B cell (primary cell): Measurements from ENCODE around the gene HOXC9. TPM values are rescaled to one million over a fixed set of nuclear protein-coding genes. Genes with fewer than 3 reads are reported as not detected.
A peak's percentile ranks its signal among the peaks of the same experiment; 100 is the strongest.

Experiments used
- ATAC-seq: fragments of 200-7000 bp; cut with Tn5 transposase; one replicate; pipeline ENCODE4 v1.10.0; 2021; ENCODE audit warnings: low read depth, mild to moderate bottlenecking, moderate number of reproducible peaks, moderate library complexity
- CTCF ChIA-PET: fragments of 350-600 bp; sonication (Branson Sonifier 250); formaldehyde crosslinking; loops from one replicate; lab custom pipeline; 2021; ENCODE audit warnings: antibody characterized with exemption, inconsistent platforms; lab: Charles Lee
- POLR2A ChIA-PET: fragments of 350-600 bp; sonication (Branson Sonifier 250); formaldehyde crosslinking; loops from one replicate; lab custom pipeline; 2021; ENCODE audit warnings: antibody characterized with exemption; lab: Charles Lee
- DNase-seq: peaks from one replicate; pipeline ENCODE4 v3.0.0; 2013
- H2AFZ ChIP-seq: 2 replicates; pipeline ENCODE4 v1.6.1; 2012; ENCODE audit warnings: mild to moderate bottlenecking, low read depth, low read length; ENCODE audit not compliant: insufficient read depth, poor library complexity, severe bottlenecking
- H3K27ac ChIP-seq, 2 donors: 1 replicate in 1 of 2; 2 replicates in 1 of 2; pipeline ENCODE4 v1.5.1; 2012 to 2013; ENCODE audit warnings: low read length in 2 of 2, mild to moderate bottlenecking in 2 of 2, moderate library complexity in 1 of 2
- H3K27me3 ChIP-seq, 4 experiments: fragments of 200-600 bp in 1 of 4; sonication (generic) in 1 of 4; replicated peaks in 1 of 4; 1 replicate in 2 of 4; 2 replicates in 2 of 4; pipeline versions ENCODE4 v1.6.1 to v1.7.0; 2013 to 2016; ENCODE audit warnings: low read length in 3 of 4, mild to moderate bottlenecking in 2 of 4, mixed read lengths in 1 of 4, moderate library complexity in 1 of 4; ENCODE audit not compliant: insufficient read depth in 4 of 4, control insufficient read depth in 3 of 4; ENCODE audit errors: control extremely low read depth in 1 of 4
- H3K36me3 ChIP-seq, 2 experiments: replicated peaks in 1 of 2; 1 replicate in 1 of 2; 2 replicates in 1 of 2; pipeline versions ENCODE4 v1.6.1 to v1.7.1; 2013; ENCODE audit warnings: low read length in 1 of 2; ENCODE audit not compliant: insufficient read depth in 2 of 2, control insufficient read depth in 1 of 2; ENCODE audit errors: control extremely low read depth in 1 of 2, extremely low read depth in 1 of 2
- H3K4me1 ChIP-seq, 2 donors: fragments of 200-600 bp in 1 of 2; sonication (generic) in 1 of 2; 1 replicate in 1 of 2; 2 replicates in 1 of 2; pipeline versions ENCODE4 v1.5.1 to v1.6.1; 2013 to 2017; ENCODE audit warnings: low read length in 2 of 2; ENCODE audit not compliant: control insufficient read depth in 2 of 2, insufficient read depth in 2 of 2
- H3K4me2 ChIP-seq: replicated peaks from 2 replicates; pipeline ENCODE3; 2012; ENCODE audit warnings: mild to moderate bottlenecking, low read depth, low read length; ENCODE audit not compliant: poor library complexity, severe bottlenecking
- H3K4me3 ChIP-seq, 5 experiments: fragments of 200-600 bp in 1 of 5; sonication (generic) in 1 of 5; 1 replicate in 3 of 5; 2 replicates in 2 of 5; pipeline versions ENCODE4 v1.5.1 to v1.7.0; 2011 to 2016; ENCODE audit warnings: low read length in 4 of 5, mild to moderate bottlenecking in 4 of 5, low read depth in 2 of 5, control low read depth in 1 of 5, moderate library complexity in 1 of 5; ENCODE audit not compliant: insufficient read depth in 1 of 5; ENCODE audit errors: control extremely low read depth in 1 of 5, extremely low read depth in 1 of 5
- H3K79me2 ChIP-seq: fragments of 200-600 bp; sonication (generic); one replicate; pipeline ENCODE4 v1.6.0; 2016; ENCODE audit warnings: low read length; ENCODE audit not compliant: control insufficient read depth, insufficient read depth
- H3K9ac ChIP-seq: fragments of 200-600 bp; sonication (generic); 2 replicates; pipeline ENCODE4 v1.6.1; 2017; ENCODE audit warnings: mild to moderate bottlenecking, low read length, moderate library complexity
- H3K9me3 ChIP-seq, 3 donors: one replicate each; pipeline versions ENCODE4 v1.6.1 to v1.7.1; 2013; ENCODE audit warnings: low read length in 2 of 3; ENCODE audit not compliant: control insufficient read depth in 2 of 3, insufficient read depth in 1 of 3; ENCODE audit errors: control extremely low read depth in 1 of 3
- H4K20me1 ChIP-seq: 2 replicates; pipeline ENCODE4 v1.6.0; 2012; ENCODE audit warnings: mild to moderate bottlenecking, low read length; ENCODE audit not compliant: insufficient read depth, control insufficient read depth, poor library complexity, severe bottlenecking
- H3K27ac Mint-ChIP-seq: one replicate; pipeline ENCODE4 v1.8.0; 2021; ENCODE audit warnings: mixed read lengths
- H3K27me3 Mint-ChIP-seq: one replicate; pipeline ENCODE4 v1.8.0; 2021; ENCODE audit warnings: mixed read lengths
- H3K4me1 Mint-ChIP-seq: one replicate; pipeline ENCODE4 v1.8.0; 2021; ENCODE audit warnings: mixed read lengths
- H3K4me3 Mint-ChIP-seq: one replicate; pipeline ENCODE4 v1.8.0; 2021; ENCODE audit warnings: mixed read lengths
- H3K9me3 Mint-ChIP-seq: one replicate; pipeline ENCODE4 v1.8.0; 2022; ENCODE audit warnings: mixed read lengths; ENCODE audit not compliant: insufficient read depth
- EZH2 ChIP-seq: IDR thresholded peaks from 2 replicates; pipeline ENCODE4 v1.6.1; 2012; ENCODE audit warnings: borderline replicate concordance, low read depth, mild to moderate bottlenecking, moderate library complexity, low read length; ENCODE audit not compliant: insufficient read depth, poor library complexity, severe bottlenecking
- WGBS: methylation state at CpG from one replicate; pipeline ENCODE4 v1.1.5; 2013; ENCODE audit warnings: missing lambda C conversion rate; ENCODE audit not compliant: insufficient coverage; 5-methylcytosine and 5-hydroxymethylcytosine counted together
- intact Hi-C: fragments of 100-400 bp; cut with micrococcal nuclease; formaldehyde crosslinking; loops from one replicate; pipeline ENCODE4 v1.10.0; 2022
- polyA plus RNA-seq: library from polyadenylated mRNA; depleted of rRNA; stranded (reverse); fragments of >200 nt; gene quantifications from 2 replicates; pipeline ENCODE4 v1.2.3, GENCODE V29; 2012
- total RNA-seq, 2 donors: library from RNA; stranded (reverse); fragments of 120-200 nt in 1 of 2; gene quantifications; 1 replicate in 1 of 2; 2 replicates in 1 of 2; pipeline versions ENCODE4 v1.2.3 to v1.2.4, GENCODE V29; 2013 to 2022
- TF ChIP-seq, protein P1 (sequence below): fragments of 200-600 bp; IDR thresholded peaks from one replicate; pipeline ENCODE4 v1.8.0; 2022; ENCODE audit warnings: antibody characterized with exemption, mild to moderate bottlenecking

HOXC9 gene
- total and polyA plus RNA-seq, 2 donors (not counting 1 experiment from before 2014, with no cell fraction given): not detected

DNA sequence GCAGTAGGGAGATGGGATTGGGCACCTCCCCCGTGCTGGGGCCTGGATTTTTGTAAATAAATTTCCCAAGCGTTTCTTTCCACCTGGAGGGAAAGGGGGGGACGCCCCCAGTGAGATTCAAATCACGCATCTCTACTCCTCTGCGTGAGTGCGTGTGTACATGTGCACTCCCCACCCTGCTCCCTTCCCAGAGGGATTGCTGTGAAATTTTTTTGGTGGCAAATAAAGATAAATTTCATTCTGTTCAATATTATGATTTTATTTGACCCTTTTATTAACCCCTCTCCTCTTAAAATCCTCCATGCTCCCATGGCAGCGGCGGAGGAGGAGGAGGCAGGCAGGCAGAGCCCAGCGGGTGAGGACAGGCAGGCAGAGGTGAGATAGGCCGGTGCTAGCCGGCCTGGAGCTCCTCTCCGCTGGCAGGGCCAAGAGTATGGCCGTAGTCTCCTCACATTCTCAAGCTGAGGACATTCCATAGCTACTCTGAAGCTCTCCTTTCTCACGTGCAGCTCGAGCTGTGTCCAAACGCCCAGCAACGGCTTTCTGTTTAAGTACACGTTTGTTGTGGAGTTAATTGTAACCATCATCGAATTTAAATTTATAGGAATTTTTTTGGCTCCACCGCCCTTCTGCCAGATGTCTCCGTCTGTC is 23.7 kb upstream of the HOXC9 start:
- peaks cover 85% of the 10 kb centered on the region for H3K27me3 Mint-ChIP-seq
- POLR2A ChIA-PET: interaction anchor here (0.6 to 0.7 kb wide), 2 partner anchors 104 to 229 kb away, joined by 3 to 7 read pairs; no protein-coding TSS in a partner anchor
- intact Hi-C loops: loop anchor here (5.0 kb wide), 1 partner anchor 36 kb away; no protein-coding TSS in a partner anchor
- no peak for TF ChIP-seq EZH2
- TF ChIP-seq, protein P1, sequence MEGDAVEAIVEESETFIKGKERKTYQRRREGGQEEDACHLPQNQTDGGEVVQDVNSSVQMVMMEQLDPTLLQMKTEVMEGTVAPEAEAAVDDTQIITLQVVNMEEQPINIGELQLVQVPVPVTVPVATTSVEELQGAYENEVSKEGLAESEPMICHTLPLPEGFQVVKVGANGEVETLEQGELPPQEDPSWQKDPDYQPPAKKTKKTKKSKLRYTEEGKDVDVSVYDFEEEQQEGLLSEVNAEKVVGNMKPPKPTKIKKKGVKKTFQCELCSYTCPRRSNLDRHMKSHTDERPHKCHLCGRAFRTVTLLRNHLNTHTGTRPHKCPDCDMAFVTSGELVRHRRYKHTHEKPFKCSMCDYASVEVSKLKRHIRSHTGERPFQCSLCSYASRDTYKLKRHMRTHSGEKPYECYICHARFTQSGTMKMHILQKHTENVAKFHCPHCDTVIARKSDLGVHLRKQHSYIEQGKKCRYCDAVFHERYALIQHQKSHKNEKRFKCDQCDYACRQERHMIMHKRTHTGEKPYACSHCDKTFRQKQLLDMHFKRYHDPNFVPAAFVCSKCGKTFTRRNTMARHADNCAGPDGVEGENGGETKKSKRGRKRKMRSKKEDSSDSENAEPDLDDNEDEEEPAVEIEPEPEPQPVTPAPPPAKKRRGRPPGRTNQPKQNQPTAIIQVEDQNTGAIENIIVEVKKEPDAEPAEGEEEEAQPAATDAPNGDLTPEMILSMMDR: no peak
- 23% methylated on average over 7 of the region's 21 CpGs for WGBS
- Histone ChIP-seq H3K79me2 (no peaks in the 10 kb centered on the region), H3K9ac (no peak overlapping the region), H3K4me3 (no peak overlapping the region), H4K20me1 (no peaks in the 10 kb centered on the region), H2AFZ (no peak overlapping the region), H3K27me3 (peaks cover 0 to 97% (median 85%) of the 10 kb centered on the region in 4 experiments), H3K4me1 (peaks cover 25 to 42% of the 10 kb centered on the region in 2 donors), H3K36me3 (no peaks in the 10 kb centered on the region), H3K9me3 (peaks cover 0 to 78% (median 13%) of the 10 kb centered on the region in 3 donors), H3K27ac (no peak overlapping the region), H3K4me2 (no peak overlapping the region)
- no peak overlapping the region for H3K27ac Mint-ChIP-seq
- peaks cover 21% of the 10 kb centered on the region for H3K4me1 Mint-ChIP-seq
- no peak overlapping the region for H3K4me3 Mint-ChIP-seq
- CTCF ChIA-PET: interaction anchor here (0.7 kb wide), 1 partner anchor 276 kb away, joined by 5 read pairs; no protein-coding TSS in a partner anchor
- H3K9me3 Mint-ChIP-seq: peaks cover 2% of the 10 kb centered on the region
- DNase-seq (peak; percentile 29), ATAC-seq (no peak)
